Measurements from ENCODE around the gene PDLIM4. TPM values are rescaled to one million over a fixed set of nuclear protein-coding genes. Genes with fewer than 3 reads are reported as not detected.
A peak's percentile ranks its signal among the peaks of the same experiment; 100 is the strongest.

The PDLIM4 gene
- total RNA-seq, 3 donors from 2014 or later, result 5.1 to 59.0 (median 5.6) TPM

DNA sequence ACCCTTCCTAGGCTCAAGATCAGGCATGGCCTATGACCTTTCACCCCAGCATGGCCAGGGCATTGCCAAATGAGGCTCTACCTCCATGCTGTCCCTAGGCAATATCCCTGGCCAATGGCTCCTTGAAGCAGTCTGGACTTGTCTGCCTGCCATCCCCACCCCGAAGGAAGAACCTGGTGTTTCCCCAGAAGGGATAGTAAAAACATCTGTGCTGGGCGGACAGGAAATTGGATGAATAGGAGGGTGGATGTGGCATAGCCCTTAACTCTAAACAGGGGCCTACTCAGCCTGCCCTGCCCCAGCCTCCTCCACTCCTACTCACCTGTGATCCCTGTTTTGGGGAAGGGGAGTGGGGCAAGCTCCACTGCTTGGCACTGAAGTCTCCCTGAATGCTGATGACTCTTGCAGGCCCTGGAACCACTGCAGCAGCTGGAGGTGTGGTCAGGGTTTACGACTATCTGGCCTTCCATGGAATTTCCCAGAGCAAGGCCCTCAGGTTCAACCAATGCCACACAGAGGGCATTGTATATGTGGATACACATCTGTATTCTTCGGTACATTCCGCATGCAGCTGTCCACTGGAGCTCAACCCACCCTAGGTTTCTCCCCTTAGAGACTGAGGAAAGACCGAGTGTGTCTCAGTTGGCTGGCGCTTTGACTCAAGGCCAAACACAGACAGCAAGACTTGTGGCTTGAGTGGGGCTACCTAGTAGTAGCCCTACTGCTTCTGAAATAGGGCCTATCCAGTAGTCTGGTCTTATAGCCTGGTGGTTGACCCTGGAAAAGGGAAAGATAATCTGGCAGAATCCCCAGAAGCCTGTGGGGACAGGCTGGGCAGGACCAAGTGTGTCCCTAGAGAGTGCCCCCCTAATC lies 23.4 kb upstream of the PDLIM4 start:
- intact Hi-C loops (cut with DNase I, micrococcal nuclease), result no loop called here
- Histone ChIP-seq H3K9me3 (no peaks in the 10 kb centered on the region), H3K36me3 (ENCODE audit: low read depth) (no peaks in the 10 kb centered on the region), H3K4me1 (ENCODE audit: low read depth) (no peaks in the 10 kb centered on the region), H3K4me3 (no peak overlapping the region)
- ATAC-seq (peak; percentile 19), DNase-seq (no peak)
- TF ChIP-seq, protein P1, sequence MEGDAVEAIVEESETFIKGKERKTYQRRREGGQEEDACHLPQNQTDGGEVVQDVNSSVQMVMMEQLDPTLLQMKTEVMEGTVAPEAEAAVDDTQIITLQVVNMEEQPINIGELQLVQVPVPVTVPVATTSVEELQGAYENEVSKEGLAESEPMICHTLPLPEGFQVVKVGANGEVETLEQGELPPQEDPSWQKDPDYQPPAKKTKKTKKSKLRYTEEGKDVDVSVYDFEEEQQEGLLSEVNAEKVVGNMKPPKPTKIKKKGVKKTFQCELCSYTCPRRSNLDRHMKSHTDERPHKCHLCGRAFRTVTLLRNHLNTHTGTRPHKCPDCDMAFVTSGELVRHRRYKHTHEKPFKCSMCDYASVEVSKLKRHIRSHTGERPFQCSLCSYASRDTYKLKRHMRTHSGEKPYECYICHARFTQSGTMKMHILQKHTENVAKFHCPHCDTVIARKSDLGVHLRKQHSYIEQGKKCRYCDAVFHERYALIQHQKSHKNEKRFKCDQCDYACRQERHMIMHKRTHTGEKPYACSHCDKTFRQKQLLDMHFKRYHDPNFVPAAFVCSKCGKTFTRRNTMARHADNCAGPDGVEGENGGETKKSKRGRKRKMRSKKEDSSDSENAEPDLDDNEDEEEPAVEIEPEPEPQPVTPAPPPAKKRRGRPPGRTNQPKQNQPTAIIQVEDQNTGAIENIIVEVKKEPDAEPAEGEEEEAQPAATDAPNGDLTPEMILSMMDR (IDR thresholded peaks at IDR 0.05), result no peak

DNA sequence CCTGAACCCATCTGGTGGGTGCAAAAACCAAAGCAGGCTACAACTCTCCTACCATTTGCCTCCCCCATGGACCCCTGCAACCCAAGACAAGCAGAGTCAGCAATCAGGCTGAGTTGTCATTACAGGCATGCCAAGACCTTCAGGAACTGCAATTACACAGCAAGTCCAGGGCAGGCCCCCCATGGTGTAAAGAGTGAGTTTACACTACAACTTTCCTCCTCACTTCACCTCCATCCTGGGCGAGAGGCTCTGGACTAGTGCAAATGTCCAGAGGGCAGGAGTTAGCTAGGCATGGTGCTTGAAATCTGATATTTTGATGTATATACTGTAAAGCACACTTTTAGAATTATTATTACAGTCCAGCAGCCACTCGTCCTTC lies 22.8 kb upstream of the PDLIM4 start:
- TF ChIP-seq, protein P1 (IDR thresholded peaks at IDR 0.05), result no peak
- DNase-seq (no peak), ATAC-seq (no peak)
- H3K9me3 ChIP-seq, result no peaks in the 10 kb centered on the region
- intact Hi-C loops (cut with DNase I, micrococcal nuclease), result no loop called here
- H3K4me3 ChIP-seq, result no peak overlapping the region
- no peaks in the 10 kb centered on the region for H3K36me3 ChIP-seq (ENCODE audit: low read depth)
- H3K4me1 ChIP-seq (ENCODE audit: low read depth), result no peaks in the 10 kb centered on the region

- TF ChIP-seq, protein P1 (IDR thresholded peaks at IDR 0.05), result no peak
- intact Hi-C loops (cut with DNase I, micrococcal nuclease), result no loop called here
- Histone ChIP-seq H3K4me1 (ENCODE audit: low read depth) (no peaks in the 10 kb centered on the region), H3K9me3 (no peaks in the 10 kb centered on the region), H3K36me3 (ENCODE audit: low read depth) (no peaks in the 10 kb centered on the region), H3K4me3 (no peak overlapping the region)
- ATAC-seq, result no peak
- no peak for DNase-seq
Measured at GRCh38 chr5:132235340-132235739, 22.2 kb upstream of the PDLIM4 start.

- ATAC-seq (no peak), DNase-seq (no peak)
- Histone ChIP-seq H3K4me3 (no peak overlapping the region), H3K4me1 (ENCODE audit: low read depth) (no peaks in the 10 kb centered on the region), H3K9me3 (no peaks in the 10 kb centered on the region), H3K36me3 (ENCODE audit: low read depth) (no peaks in the 10 kb centered on the region)
- intact Hi-C loops (cut with DNase I, micrococcal nuclease), result no loop called here
- TF ChIP-seq, protein P1 (IDR thresholded peaks at IDR 0.05), result no peak
Measured at GRCh38 chr5:132237141-132237540, 20.4 kb upstream of the PDLIM4 start.

- intact Hi-C loops (cut with DNase I, micrococcal nuclease), result no loop called here
- H3K9me3 ChIP-seq, result no peaks in the 10 kb centered on the region
- DNase-seq, result no peak
- TF ChIP-seq, protein P1 (IDR thresholded peaks at IDR 0.05), result no peak
- H3K4me3 ChIP-seq, result no peak overlapping the region
- peak; percentile 5 for ATAC-seq
- H3K36me3 ChIP-seq (ENCODE audit: low read depth), result no peaks in the 10 kb centered on the region
- H3K4me1 ChIP-seq (ENCODE audit: low read depth), result no peaks in the 10 kb centered on the region
Measured at GRCh38 chr5:132237670-132238069, 19.8 kb upstream of the PDLIM4 start.

All from mucosa of descending colon (tissue), 3 donors.